K562 (cell line): ENCODE results near the gene PCDH9. TPM values are rescaled to one million over a fixed set of nuclear protein-coding genes. Genes with fewer than 3 reads are reported as not detected.

Experiments
- ATAC-seq: fragments of 200-7000 bp; cut with Tn5 transposase; 3 replicates; pipeline ENCODE4 v1.9.1; 2020; ENCODE audit warnings: moderate library complexity
- BruUV-seq: library from RNA; stranded (reverse); fragments of 400-500 nt; replicated peaks from 2 replicates; lab custom pipeline; 2021; lab: Mats Ljungman, UMichigan
- CTCF ChIA-PET: fragments of 300-600 bp; formaldehyde crosslinking; extraction: SDS; loops from one replicate; lab custom pipeline; 2021; ENCODE audit warnings: low intra/inter-chr PET ratio; lab: Yijun Ruan, JAX
- POLR2A ChIA-PET: fragments of 300-600, 350-650 bp; sonication (Branson Sonifier 250); formaldehyde crosslinking; extraction: SDS; loops from one replicate; lab custom pipeline; 2021; ENCODE audit warnings: antibody characterized with exemption, inconsistent platforms; lab: Yijun Ruan, JAX
- DNase-seq, 4 experiments: peaks; one replicate each; pipeline versions ENCODE4 v3.0.0 to v3.0.0-alpha.2; 2011 to 2018; ENCODE audit warnings: low spot score in 3 of 4, mixed read lengths in 3 of 4; ENCODE audit errors: extremely low read depth in 1 of 4
- FAIRE-seq: peaks from 2 replicates; lab custom pipeline; 2011; peaks lifted over from hg19 to GRCh38; lab: Jason Lieb, UNC
- H2AFZ ChIP-seq: 2 replicates; pipeline ENCODE4 v1.6.0; 2011; ENCODE audit warnings: low read depth, low read length, control low read depth, inconsistent platforms
- H3K27ac ChIP-seq: fragments of 200-600 bp; 3 replicates; pipeline ENCODE4 v1.8.0; 2011; ENCODE audit warnings: low read depth, mild to moderate bottlenecking, control low read depth, inconsistent platforms, low read length, moderate library complexity, mixed read lengths; ENCODE audit errors: extremely low read depth
- H3K27me3 ChIP-seq, 2 experiments: fragments of 300-600 bp in 1 of 2; 2 replicates in 1 of 2; 3 replicates in 1 of 2; pipeline versions ENCODE4 v1.6.0 to v1.8.0; 2011; ENCODE audit warnings: inconsistent platforms in 2 of 2, low read length in 2 of 2, mild to moderate bottlenecking in 1 of 2, mixed read lengths in 1 of 2, moderate library complexity in 1 of 2; ENCODE audit not compliant: control insufficient read depth in 2 of 2, insufficient read depth in 2 of 2
- H3K36me3 ChIP-seq: fragments of 300-600 bp; 3 replicates; pipeline ENCODE4 v1.8.0; 2011; ENCODE audit warnings: mild to moderate bottlenecking, low read length, inconsistent platforms; ENCODE audit not compliant: control insufficient read depth, insufficient read depth
- H3K4me1 ChIP-seq, 2 experiments: fragments of 200-600 bp in 1 of 2; replicated peaks in 1 of 2; 2 replicates in 1 of 2; 3 replicates in 1 of 2; pipeline versions ENCODE4 v1.5.1 to v1.8.0; 2011; ENCODE audit warnings: inconsistent platforms in 2 of 2, low read length in 2 of 2, mild to moderate bottlenecking in 1 of 2, mixed read lengths in 1 of 2, moderate library complexity in 1 of 2; ENCODE audit not compliant: control insufficient read depth in 2 of 2, insufficient read depth in 2 of 2
- H3K4me2 ChIP-seq: 2 replicates; pipeline ENCODE4 v1.6.1; 2011; ENCODE audit warnings: low read length, control low read depth, inconsistent platforms, mixed read lengths; ENCODE audit not compliant: insufficient read depth
- H3K4me3 ChIP-seq: fragments of 200-600 bp; sonication (generic), shearing (Covaris generic); 2 replicates; pipeline ENCODE4 v1.5.1; 2016; ENCODE audit warnings: control low read depth, inconsistent platforms
- H3K79me2 ChIP-seq: fragments of 200-600 bp; 3 replicates; pipeline ENCODE4 v1.8.0; 2011; ENCODE audit warnings: low read length, inconsistent platforms; ENCODE audit not compliant: control insufficient read depth, insufficient read depth
- H3K9ac ChIP-seq, 2 experiments: 2 replicates each; pipeline versions ENCODE4 v1.6.0 to v1.6.1; 2011; ENCODE audit warnings: low read depth in 2 of 2, low read length in 2 of 2, control low read depth in 1 of 2, inconsistent platforms in 1 of 2, mild to moderate bottlenecking in 1 of 2, mixed read lengths in 1 of 2; ENCODE audit not compliant: insufficient read depth in 1 of 2
- H3K9me1 ChIP-seq: one replicate; pipeline ENCODE4 v1.6.0; 2011; ENCODE audit warnings: inconsistent platforms, mild to moderate bottlenecking, low read length, moderate library complexity; ENCODE audit not compliant: control insufficient read depth, insufficient read depth
- H3K9me3 ChIP-seq: replicated peaks from 2 replicates; pipeline ENCODE4 v1.5.1; 2011; ENCODE audit warnings: low read depth, low read length, inconsistent platforms; ENCODE audit not compliant: control insufficient read depth, insufficient read depth
- H4K20me1 ChIP-seq: replicated peaks from 2 replicates; pipeline ENCODE4 v1.6.1; 2011; ENCODE audit warnings: low read length, inconsistent platforms, mixed read lengths; ENCODE audit not compliant: control insufficient read depth, insufficient read depth
- BCOR ChIP-seq: fragments of 450-650 bp; IDR thresholded peaks from 2 replicates; pipeline ENCODE4 v1.6.1; 2016
- CBX3 ChIP-seq, 2 experiments: IDR thresholded peaks; 1 replicate in 1 of 2; 2 replicates in 1 of 2; pipeline ENCODE4 v1.6.1; 2012; ENCODE audit warnings: inconsistent platforms in 2 of 2, low read length in 2 of 2, borderline replicate concordance in 1 of 2, control low read depth in 1 of 2
- COPS2 ChIP-seq: fragments of 450-650 bp; conservative IDR thresholded peaks from 2 replicates; pipeline ENCODE4 v1.6.1; 2016; ENCODE audit warnings: mild to moderate bottlenecking, moderate library complexity
- CTCFL ChIP-seq: IDR thresholded peaks from 2 replicates; pipeline ENCODE4 v1.6.1; 2011; ENCODE audit warnings: borderline replicate concordance, low read depth, mild to moderate bottlenecking, moderate library complexity, low read length; ENCODE audit not compliant: insufficient read depth, poor library complexity, severe bottlenecking
- E2F1 ChIP-seq: sonication (generic); formaldehyde crosslinking; IDR thresholded peaks from 2 replicates; pipeline ENCODE4 v1.8.1; 2023; ENCODE audit warnings: mild to moderate bottlenecking, missing genetic modification reagents, moderate library complexity
- HDGF ChIP-seq: fragments of 450-650 bp; IDR thresholded peaks from 2 replicates; pipeline ENCODE4 v1.6.1; 2016
- HNRNPH1 ChIP-seq: fragments of 200-400 bp; formaldehyde crosslinking; optimal IDR thresholded peaks from 2 replicates; pipeline ENCODE3; 2017; ENCODE audit warnings: low read depth, mild to moderate bottlenecking, low read length, moderate library complexity
- NFATC3 ChIP-seq: fragments of 450-650 bp; IDR thresholded peaks from 2 replicates; pipeline ENCODE4 v1.6.1; 2017; ENCODE audit warnings: mild to moderate bottlenecking
- PTTG1 ChIP-seq: fragments of 450-650 bp; IDR thresholded peaks from 2 replicates; pipeline ENCODE4 v1.6.1; 2016; ENCODE audit warnings: low read depth, mild to moderate bottlenecking, missing genetic modification characterization, missing compliant biosample characterization
- SAFB2 ChIP-seq: fragments of 200-400 bp; formaldehyde crosslinking; IDR thresholded peaks from 2 replicates; pipeline ENCODE4 v1.6.1; 2018; ENCODE audit warnings: borderline replicate concordance, low read length, low read depth, moderate library complexity; ENCODE audit not compliant: severe bottlenecking
- SREBF2 ChIP-seq: sonication (generic); formaldehyde crosslinking; IDR thresholded peaks from 2 replicates; pipeline ENCODE4 v1.4.0; 2020; ENCODE audit warnings: mild to moderate bottlenecking, missing genetic modification reagents
- TRIM24 ChIP-seq, 2 experiments: fragments of 450-650 bp; IDR thresholded peaks; 2 replicates each; pipeline ENCODE4 v1.6.1; 2016
- XRCC3 ChIP-seq: fragments of 450-650 bp; IDR thresholded peaks from 2 replicates; pipeline ENCODE4 v1.6.1; 2017; ENCODE audit warnings: mild to moderate bottlenecking, moderate library complexity
- ZFP91 ChIP-seq: sonication (generic); formaldehyde crosslinking; IDR thresholded peaks from 2 replicates; pipeline ENCODE4 v1.8.0; 2022; ENCODE audit warnings: mild to moderate bottlenecking, missing genetic modification reagents
- ZNF76 ChIP-seq: fragments of 250-450 bp; sonication (Bioruptor Pico); IDR thresholded peaks from 2 replicates; pipeline ENCODE4 v1.4.0; 2020; ENCODE audit warnings: mild to moderate bottlenecking, moderate library complexity, borderline replicate concordance
- WGBS: fragments of 100-300 bp; shearing (Covaris generic); methylation state at CpG from one replicate; pipeline ENCODE4 v1.1.6; 2016; ENCODE audit warnings: low coverage, mixed read lengths; ENCODE audit not compliant: insufficient coverage; ENCODE audit errors: missing lambda C conversion rate; 5-methylcytosine and 5-hydroxymethylcytosine counted together
- in situ Hi-C: fragments of 300-500 bp; cut with MboI; formaldehyde crosslinking; loops from 4 replicates; pipeline ENCODE4 v1.15.0; 2018; ENCODE audit warnings: inconsistent platforms, mixed read lengths
- intact Hi-C: fragments of 100-400 bp; cut with micrococcal nuclease; formaldehyde crosslinking; loops from 2 replicates; pipeline ENCODE4 v1.14.2; 2022
- polyA plus RNA-seq, 8 experiments: library from polyadenylated mRNA; depleted of rRNA in 4 of 8; stranded (reverse) in 5 of 8; unstranded in 3 of 8; fragments of >200 nt; fragmentation: Nextera tagmentation in 2 of 8; fragmentation: Illumina TruSeq in 1 of 8; extraction: Ambion mirVana in 2 of 8; extraction: Trizol in 1 of 8; gene quantifications; 2 replicates each; pipeline versions ENCODE4 v1.2.1 to v1.2.3, GENCODE V29; 2011 to 2014; ENCODE audit warnings: inconsistent platforms in 1 of 8, missing spikeins in 1 of 8
- total RNA-seq, 7 experiments: library from RNA; depleted of rRNA in 6 of 7; stranded (reverse); fragments of >200 nt in 6 of 7; fragmentation: Illumina TruSeq in 2 of 7; extraction: Trizol in 2 of 7; gene quantifications; 2 replicates each; pipeline versions ENCODE4 v1.2.1 to v1.2.3, GENCODE V29; 2011 to 2021; ENCODE audit warnings: low replicate concordance in 1 of 7

The PCDH9 gene
- total and polyA plus RNA-seq, 9 of the 15 experiments (the other 6 are each of a cell fraction or from before 2014, with no cell fraction given) = 1.1 to 6.7 (median 4.9) TPM

- TF ChIP-seq HDGF (no peak), BCOR (no peak), HNRNPH1 (no peak), E2F1 (no peak), CBX3 (IDR thresholded peaks at IDR 0.05; ENCODE audit: borderline replicate concordance in 1 of 2, low read length in 2 of 2) (no peak), PTTG1 (no peak), NFATC3 (no peak), ZFP91 (no peak), ZNF76 (CRISPR knock-in tag) (no peak), XRCC3 (no peak), SAFB2 (no peak), COPS2 (no peak), SREBF2 (CRISPR knock-in tag) (no peak), TRIM24 (IDR thresholded peaks at IDR 0.05) (no peak), CTCFL (no peak)
- TF ChIP-seq, all 486 proteins: peak for 0
- Histone ChIP-seq H4K20me1 (no peaks in the 10 kb centered on the region), H3K27me3 (no peaks in the 10 kb centered on the region), H2AFZ (no peak overlapping the region), H3K27ac (no peak overlapping the region), H3K9ac (no peak overlapping the region), H3K9me3 (no peaks in the 10 kb centered on the region), H3K4me2 (no peak overlapping the region), H3K36me3 (no peaks in the 10 kb centered on the region), H3K4me1 (no peaks in the 10 kb centered on the region), H3K9me1 (no peaks in the 10 kb centered on the region), H3K4me3 (no peak overlapping the region), H3K79me2 (no peaks in the 10 kb centered on the region)
- ChIA-PET CTCF (no interaction called here), POLR2A (no interaction called here)
- intact Hi-C loops = no loop called here
- FAIRE-seq (no peak), ATAC-seq (no peak), DNase-seq (no peak)
- 16% methylated on average over 4 of the region's 5 CpGs for WGBS
- BruUV-seq = no TSS peak
- in situ Hi-C loops = no loop called here
Observed at GRCh38 chr13:66266761-66267160, 963.4 kb downstream of the PCDH9 start.
